ENCODE measurements around the gene STARD8. TPM values are rescaled to one million over a fixed set of nuclear protein-coding genes. Genes with fewer than 3 reads are reported as not detected.
"Not testable (repeated sequence)": the region's sequence is repeated elsewhere in the genome, so short reads cannot be mapped to it uniquely, and the experiment has no call there.

STARD8 gene
- total and polyA plus RNA-seq, 10 donors = 1.9 to 35.2 (median 20.4) TPM

- H3K4me1 ChIP-seq = no peaks in the 10 kb centered on the region
- intact Hi-C loops (cut with DNase I; ENCODE audit: low total_unique reads) = no loop called here
Measured at GRCh38 chrX:68731254-68731653, 83.8 kb downstream of the STARD8 start.

GRCh38 chrX:68732906-68733493, 85.5 kb downstream of the STARD8 start:
- no peak overlapping the region for H3K4me3 ChIP-seq
- intact Hi-C loops (cut with DNase I; ENCODE audit: low total_unique reads) = no loop called here
- no peaks in the 10 kb centered on the region for H3K36me3 ChIP-seq
- TF ChIP-seq CTCF (IDR thresholded peaks at IDR 0.05 in 8 of 11, conservative IDR thresholded peaks at IDR 0.05 in 3 of 11) (peak in 10 of 11 experiments; percentile 42 to 73 (median 64)), POLR2A (IDR thresholded peaks at IDR 0.05) (no peak)
- no peaks in the 10 kb centered on the region for H3K4me1 ChIP-seq
- H3K27ac ChIP-seq = no peak overlapping the region
- peak; percentile 85 for DNase-seq
- WGBS, 5 donors = 8 to 34% (median 11%) methylated on average over 4 of the region's 4 CpGs
- H3K9me3 ChIP-seq = no peaks in the 10 kb centered on the region
- peaks cover 0 to 44% (median 0%) of the 10 kb centered on the region in 7 donors for H3K27me3 ChIP-seq (replicated peaks in 1 of 7)

More at GRCh38 chrX:68731254-68731653, 83.8 kb downstream of the STARD8 start:
- Histone ChIP-seq H3K27me3 (replicated peaks in 1 of 7) (peaks cover 0 to 44% (median 0%) of the 10 kb centered on the region in 7 donors), H3K36me3 (peaks cover 0 to 6% (median 0%) of the 10 kb centered on the region in 6 donors), H3K27ac (no peak overlapping the region), H3K9me3 (no peaks in the 10 kb centered on the region), H3K4me3 (no peak overlapping the region)
- 47 to 69% (median 68%) methylated on average over 2 of the region's 2 CpGs for WGBS, 5 donors
- no peak for DNase-seq
- TF ChIP-seq POLR2AphosphoS5 (IDR thresholded peaks at IDR 0.05) (no peak), CTCF (IDR thresholded peaks at IDR 0.05 in 8 of 11, conservative IDR thresholded peaks at IDR 0.05 in 3 of 11) (no peak), POLR2A (IDR thresholded peaks at IDR 0.05) (no peak)

- Histone ChIP-seq H3K27ac (no peak overlapping the region), H3K4me3 (no peak overlapping the region), H3K9me3 (no peaks in the 10 kb centered on the region), H3K27me3 (replicated peaks in 1 of 7) (peaks cover 0 to 44% (median 0%) of the 10 kb centered on the region in 7 donors), H3K36me3 (no peaks in the 10 kb centered on the region), H3K4me1 (no peaks in the 10 kb centered on the region)
- intact Hi-C loops (cut with DNase I; ENCODE audit: low total_unique reads) = no loop called here
- no peak for DNase-seq
- TF ChIP-seq POLR2A (IDR thresholded peaks at IDR 0.05) = no peak
- no peak for TF ChIP-seq CTCF (IDR thresholded peaks at IDR 0.05 in 8 of 11, conservative IDR thresholded peaks at IDR 0.05 in 3 of 11)
- WGBS, 5 donors = 27 to 61% (median 48%) methylated on average over 1 of the region's 1 CpG
Measured at GRCh38 chrX:68735266-68735665, 87.8 kb downstream of the STARD8 start.

- H3K4me3 ChIP-seq; intact Hi-C loops (cut with DNase I; ENCODE audit: low total_unique reads); DNase-seq; H3K27me3 ChIP-seq (replicated peaks in 1 of 7); H3K27ac ChIP-seq; H3K9me3 ChIP-seq; H3K4me1 ChIP-seq; H3K36me3 ChIP-seq: not testable (repeated sequence)
- 81 to 100% (median 90%) methylated on average over 2 to 3 of the region's 3 CpGs for WGBS, 5 donors
Measured at GRCh38 chrX:68741864-68742263, 94.4 kb downstream of the STARD8 start.

GRCh38 chrX:68743754-68744153, 96.3 kb downstream of the STARD8 start:
- TF ChIP-seq CTCF (IDR thresholded peaks at IDR 0.05 in 8 of 11, conservative IDR thresholded peaks at IDR 0.05 in 3 of 11) = no peak
- no peak for TF ChIP-seq POLR2A (IDR thresholded peaks at IDR 0.05)
- no peak for TF ChIP-seq POLR2AphosphoS5 (IDR thresholded peaks at IDR 0.05)
- WGBS, 5 donors = 79 to 100% (median 90%) methylated on average over 1 of the region's 1 CpG

More at GRCh38 chrX:68743754-68744153, 96.3 kb downstream of the STARD8 start:
- Histone ChIP-seq H3K36me3 (no peaks in the 10 kb centered on the region), H3K9me3 (peaks cover 0 to 2% (median 0%) of the 10 kb centered on the region in 8 donors), H3K4me3 (no peak overlapping the region), H3K27ac (no peak overlapping the region), H3K4me1 (no peaks in the 10 kb centered on the region), H3K27me3 (replicated peaks in 1 of 7) (no peaks in the 10 kb centered on the region)
- no peak for DNase-seq
- intact Hi-C loops (cut with DNase I; ENCODE audit: low total_unique reads) = no loop called here
